SK-N-SH treated with all-trans-retinoic acid at 6 μM for 48 hours (cell line): ENCODE data around the gene RPL18.

Experiments
- ATAC-seq: fragments of 200-7000 bp; cut with Tn5 transposase; 3 replicates; pipeline ENCODE4 v1.9.1; 2020; ENCODE audit warnings: mild to moderate bottlenecking, moderate library complexity
- ARNTL ChIP-seq: fragments of 450-650 bp; formaldehyde crosslinking; IDR thresholded peaks from 2 replicates; pipeline ENCODE4 v1.5.0; 2020; ENCODE audit warnings: low read depth, mild to moderate bottlenecking, moderate library complexity, borderline replicate concordance
- ESRRG ChIP-seq: fragments of 250-450 bp; sonication (Bioruptor Pico); IDR thresholded peaks from 2 replicates; pipeline ENCODE4 v1.6.1; 2021; ENCODE audit warnings: mild to moderate bottlenecking
- OSR1 ChIP-seq: fragments of 250-450 bp; sonication (Bioruptor Pico); IDR thresholded peaks from 2 replicates; pipeline ENCODE4 v1.8.0; 2022; ENCODE audit warnings: moderate library complexity, mild to moderate bottlenecking, inconsistent platforms
- POU6F1 ChIP-seq: fragments of 250-450 bp; sonication (Bioruptor Pico); IDR thresholded peaks from 2 replicates; pipeline ENCODE4 v1.8.0; 2021; ENCODE audit warnings: low read depth, mild to moderate bottlenecking, moderate library complexity, borderline replicate concordance
- PPARA ChIP-seq: fragments of 250-450 bp; sonication (Bioruptor Pico); IDR thresholded peaks from 2 replicates; pipeline ENCODE4 v1.5.0; 2020; ENCODE audit warnings: mild to moderate bottlenecking, borderline replicate concordance
- TCF4 ChIP-seq: fragments of 250-450 bp; sonication (Bioruptor Pico); IDR thresholded peaks from 2 replicates; pipeline ENCODE4 v1.8.0; 2021; ENCODE audit warnings: mild to moderate bottlenecking, moderate library complexity, borderline replicate concordance
- ZFP3 ChIP-seq: fragments of 250-450 bp; sonication (Bioruptor Pico); IDR thresholded peaks from 2 replicates; pipeline ENCODE4 v1.5.0; 2020; ENCODE audit warnings: mild to moderate bottlenecking, moderate library complexity
- ZNF70 ChIP-seq: fragments of 450-650 bp; formaldehyde crosslinking; IDR thresholded peaks from 2 replicates; pipeline ENCODE4 v1.5.0; 2020; ENCODE audit warnings: mild to moderate bottlenecking, moderate library complexity
- ZNF8 ChIP-seq: fragments of 450-650 bp; formaldehyde crosslinking; IDR thresholded peaks from 2 replicates; pipeline ENCODE4 v1.5.0; 2020; ENCODE audit warnings: mild to moderate bottlenecking, moderate library complexity
- TF ChIP-seq, protein P1 (sequence below): fragments of 250-450 bp; sonication (Bioruptor Pico); IDR thresholded peaks from 2 replicates; pipeline ENCODE4 v1.5.0; 2020; ENCODE audit warnings: mild to moderate bottlenecking, moderate library complexity
- TF ChIP-seq, protein P2 (sequence below): fragments of 250-450 bp; sonication (Bioruptor Pico); IDR thresholded peaks from 2 replicates; pipeline ENCODE4 v1.5.1; 2021; ENCODE audit warnings: mild to moderate bottlenecking, moderate library complexity
- TF ChIP-seq, protein P3 (sequence below): fragments of 250-450 bp; sonication (Bioruptor Pico); IDR thresholded peaks from 2 replicates; pipeline ENCODE4 v1.8.0; 2020; ENCODE audit warnings: mild to moderate bottlenecking, moderate library complexity, borderline replicate concordance

The RPL18 gene

DNA sequence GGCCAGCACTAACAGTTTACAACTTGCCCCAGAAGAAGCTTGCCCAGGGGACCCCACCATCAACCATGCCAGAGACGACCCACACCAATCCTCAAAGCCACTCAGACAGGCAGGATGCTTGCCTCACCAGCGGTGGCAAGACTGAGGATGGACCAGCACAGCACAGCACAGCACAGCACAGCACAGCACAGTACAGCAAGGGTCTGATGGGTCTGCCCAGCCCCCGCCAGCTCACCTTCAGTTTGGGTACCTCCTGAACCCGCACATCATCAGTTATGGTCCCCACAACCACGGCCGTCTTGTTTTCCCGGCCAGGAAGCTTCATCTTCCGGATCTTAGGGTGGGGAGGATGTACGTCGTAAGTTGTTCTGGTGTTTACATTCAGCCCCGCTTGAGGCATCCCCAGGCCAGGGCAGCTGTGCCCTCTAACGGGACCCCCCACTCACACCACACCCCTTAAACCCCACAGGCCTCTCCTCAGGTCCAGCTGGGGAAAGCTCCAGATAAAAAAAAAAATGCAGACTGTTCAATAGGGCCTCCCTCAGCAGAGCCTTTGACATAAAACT, 2.4 kb downstream of the RPL18 start:
- TF ChIP-seq POU6F1 (CRISPR knock-in tag) = no peak
- no peak for TF ChIP-seq PPARA (CRISPR knock-in tag)
- no peak for TF ChIP-seq ZNF70 (CRISPR knock-in tag)
- TF ChIP-seq ARNTL (CRISPR knock-in tag) = no peak
- TF ChIP-seq, protein P1, sequence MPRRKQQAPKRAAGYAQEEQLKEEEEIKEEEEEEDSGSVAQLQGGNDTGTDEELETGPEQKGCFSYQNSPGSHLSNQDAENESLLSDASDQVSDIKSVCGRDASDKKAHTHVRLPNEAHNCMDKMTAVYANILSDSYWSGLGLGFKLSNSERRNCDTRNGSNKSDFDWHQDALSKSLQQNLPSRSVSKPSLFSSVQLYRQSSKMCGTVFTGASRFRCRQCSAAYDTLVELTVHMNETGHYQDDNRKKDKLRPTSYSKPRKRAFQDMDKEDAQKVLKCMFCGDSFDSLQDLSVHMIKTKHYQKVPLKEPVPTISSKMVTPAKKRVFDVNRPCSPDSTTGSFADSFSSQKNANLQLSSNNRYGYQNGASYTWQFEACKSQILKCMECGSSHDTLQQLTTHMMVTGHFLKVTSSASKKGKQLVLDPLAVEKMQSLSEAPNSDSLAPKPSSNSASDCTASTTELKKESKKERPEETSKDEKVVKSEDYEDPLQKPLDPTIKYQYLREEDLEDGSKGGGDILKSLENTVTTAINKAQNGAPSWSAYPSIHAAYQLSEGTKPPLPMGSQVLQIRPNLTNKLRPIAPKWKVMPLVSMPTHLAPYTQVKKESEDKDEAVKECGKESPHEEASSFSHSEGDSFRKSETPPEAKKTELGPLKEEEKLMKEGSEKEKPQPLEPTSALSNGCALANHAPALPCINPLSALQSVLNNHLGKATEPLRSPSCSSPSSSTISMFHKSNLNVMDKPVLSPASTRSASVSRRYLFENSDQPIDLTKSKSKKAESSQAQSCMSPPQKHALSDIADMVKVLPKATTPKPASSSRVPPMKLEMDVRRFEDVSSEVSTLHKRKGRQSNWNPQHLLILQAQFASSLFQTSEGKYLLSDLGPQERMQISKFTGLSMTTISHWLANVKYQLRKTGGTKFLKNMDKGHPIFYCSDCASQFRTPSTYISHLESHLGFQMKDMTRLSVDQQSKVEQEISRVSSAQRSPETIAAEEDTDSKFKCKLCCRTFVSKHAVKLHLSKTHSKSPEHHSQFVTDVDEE = no peak
- no peak for ATAC-seq

- no peak for ATAC-seq
- TF ChIP-seq OSR1 (CRISPR knock-in tag) = no peak
- TF ChIP-seq ESRRG = no peak
- TF ChIP-seq, protein P2, sequence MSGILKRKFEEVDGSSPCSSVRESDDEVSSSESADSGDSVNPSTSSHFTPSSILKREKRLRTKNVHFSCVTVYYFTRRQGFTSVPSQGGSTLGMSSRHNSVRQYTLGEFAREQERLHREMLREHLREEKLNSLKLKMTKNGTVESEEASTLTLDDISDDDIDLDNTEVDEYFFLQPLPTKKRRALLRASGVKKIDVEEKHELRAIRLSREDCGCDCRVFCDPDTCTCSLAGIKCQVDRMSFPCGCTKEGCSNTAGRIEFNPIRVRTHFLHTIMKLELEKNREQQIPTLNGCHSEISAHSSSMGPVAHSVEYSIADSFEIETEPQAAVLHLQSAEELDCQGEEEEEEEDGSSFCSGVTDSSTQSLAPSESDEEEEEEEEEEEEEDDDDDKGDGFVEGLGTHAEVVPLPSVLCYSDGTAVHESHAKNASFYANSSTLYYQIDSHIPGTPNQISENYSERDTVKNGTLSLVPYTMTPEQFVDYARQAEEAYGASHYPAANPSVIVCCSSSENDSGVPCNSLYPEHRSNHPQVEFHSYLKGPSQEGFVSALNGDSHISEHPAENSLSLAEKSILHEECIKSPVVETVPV = no peak
These were observed 2.9 kb downstream of the RPL18 start for GRCh38 chr19:48616041-48616436.

DNA sequence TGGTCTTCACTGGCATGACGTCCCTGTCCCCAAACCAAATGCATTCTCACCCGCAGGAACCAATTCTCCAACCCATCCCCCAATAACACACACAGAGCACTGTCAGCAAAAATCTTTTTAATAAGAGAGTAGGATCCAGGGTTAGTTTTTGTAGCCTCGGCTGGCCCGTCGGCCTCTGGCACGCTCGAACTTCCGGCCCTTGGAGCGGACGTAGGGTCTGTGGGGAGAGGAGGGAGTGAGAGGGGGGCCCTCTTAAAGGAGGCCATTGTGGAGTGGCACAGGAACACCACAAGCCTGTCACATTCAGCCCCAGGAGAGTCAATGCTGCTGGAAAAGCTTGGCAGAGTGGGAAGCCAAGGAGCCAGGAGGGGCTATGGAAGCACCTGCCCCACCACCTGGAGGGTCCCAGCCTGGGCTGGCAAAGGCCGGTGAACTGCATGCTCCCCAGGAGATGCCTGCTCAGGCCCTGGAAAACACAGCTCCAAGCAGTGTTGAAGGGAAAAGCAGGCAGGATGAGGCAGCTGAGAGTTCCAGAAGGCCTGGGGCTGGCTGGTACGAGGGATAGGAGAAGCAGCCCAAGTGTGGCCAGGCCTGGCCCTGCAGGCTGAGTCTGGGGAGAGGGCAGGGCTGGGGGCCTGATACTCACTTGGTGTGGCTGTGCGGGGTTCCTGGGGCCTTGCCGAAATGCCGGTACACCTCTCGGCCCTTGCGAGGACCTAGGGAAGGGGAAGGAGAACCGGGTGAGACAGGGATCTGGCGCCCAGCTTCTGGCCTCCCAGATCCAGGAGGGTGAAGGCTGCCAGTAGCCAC, 3.5 kb downstream of the RPL18 start:
- no peak for ATAC-seq
- TF ChIP-seq ZNF8 (CRISPR knock-in tag) (no peak), TCF4 (no peak), POU6F1 (CRISPR knock-in tag) (no peak), ZFP3 (CRISPR knock-in tag) (no peak), ESRRG (no peak)
- TF ChIP-seq, protein P1 = no peak
- TF ChIP-seq, protein P3, sequence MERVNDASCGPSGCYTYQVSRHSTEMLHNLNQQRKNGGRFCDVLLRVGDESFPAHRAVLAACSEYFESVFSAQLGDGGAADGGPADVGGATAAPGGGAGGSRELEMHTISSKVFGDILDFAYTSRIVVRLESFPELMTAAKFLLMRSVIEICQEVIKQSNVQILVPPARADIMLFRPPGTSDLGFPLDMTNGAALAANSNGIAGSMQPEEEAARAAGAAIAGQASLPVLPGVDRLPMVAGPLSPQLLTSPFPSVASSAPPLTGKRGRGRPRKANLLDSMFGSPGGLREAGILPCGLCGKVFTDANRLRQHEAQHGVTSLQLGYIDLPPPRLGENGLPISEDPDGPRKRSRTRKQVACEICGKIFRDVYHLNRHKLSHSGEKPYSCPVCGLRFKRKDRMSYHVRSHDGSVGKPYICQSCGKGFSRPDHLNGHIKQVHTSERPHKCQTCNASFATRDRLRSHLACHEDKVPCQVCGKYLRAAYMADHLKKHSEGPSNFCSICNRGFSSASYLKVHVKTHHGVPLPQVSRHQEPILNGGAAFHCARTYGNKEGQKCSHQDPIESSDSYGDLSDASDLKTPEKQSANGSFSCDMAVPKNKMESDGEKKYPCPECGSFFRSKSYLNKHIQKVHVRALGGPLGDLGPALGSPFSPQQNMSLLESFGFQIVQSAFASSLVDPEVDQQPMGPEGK (CRISPR knock-in tag) = no peak
- TF ChIP-seq, all 23 proteins: peak for 0
